ENCODE data around the gene GCN1.
"Not testable (repeated sequence)": the region's sequence is repeated elsewhere in the genome, so short reads cannot be mapped to it uniquely, and the experiment has no call there.

- TF ChIP-seq EZH2 (IDR thresholded peaks at IDR 0.05); POLR2AphosphoS5 (IDR thresholded peaks at IDR 0.05; ENCODE audit: borderline replicate concordance, low read depth, low read length): not testable (repeated sequence)
Measured at GRCh38 chr12:120213182-120213581, 18.7 kb upstream of the GCN1 start.

All from SK-N-MC (cell line).